Measurements from ENCODE around the gene DNAH17.

The DNAH17 gene

GRCh38 chr17:78572239-78573205, 4.7 kb downstream of the DNAH17 start:
- DNase-seq (ENCODE audit: low spot score), result peak; percentile 76

- DNase-seq (ENCODE audit: low spot score), result no peak
These were observed 5.9 kb downstream of the DNAH17 start for GRCh38 chr17:78571329-78571728.

GRCh38 chr17:78568494-78569115, 8.6 kb downstream of the DNAH17 start:
- DNase-seq (ENCODE audit: low spot score), result no peak

GRCh38 chr17:78567991-78568390, 9.2 kb downstream of the DNAH17 start:
- DNase-seq (ENCODE audit: low spot score), result no peak

- no peak for DNase-seq (ENCODE audit: low spot score)
These were observed 10.2 kb downstream of the DNAH17 start for GRCh38 chr17:78566947-78567346.

- no peak for DNase-seq (ENCODE audit: low spot score)
These were observed 13.7 kb downstream of the DNAH17 start for GRCh38 chr17:78563189-78564145.

- no peak for DNase-seq (ENCODE audit: low spot score)
These were observed 14.5 kb downstream of the DNAH17 start for GRCh38 chr17:78562734-78563133.

- no peak for DNase-seq (ENCODE audit: low spot score)
These were observed 16.0 kb downstream of the DNAH17 start for GRCh38 chr17:78561166-78561565.

GRCh38 chr17:78560731-78561130, 16.5 kb downstream of the DNAH17 start:
- no peak for DNase-seq (ENCODE audit: low spot score)

GRCh38 chr17:78559749-78560368, 17.3 kb downstream of the DNAH17 start:
- DNase-seq (ENCODE audit: low spot score), result no peak

- no peak for DNase-seq (ENCODE audit: low spot score)
These were observed 18.2 kb downstream of the DNAH17 start for GRCh38 chr17:78558989-78559388.

GRCh38 chr17:78558181-78558850, 18.9 kb downstream of the DNAH17 start:
- DNase-seq (ENCODE audit: low spot score), result no peak

- no peak for DNase-seq (ENCODE audit: low spot score)
These were observed 19.6 kb downstream of the DNAH17 start for GRCh38 chr17:78557598-78558039.

- no peak for DNase-seq (ENCODE audit: low spot score)
These were observed 20.4 kb downstream of the DNAH17 start for GRCh38 chr17:78556812-78557211.

GRCh38 chr17:78555746-78556401, 21.3 kb downstream of the DNAH17 start:
- DNase-seq (ENCODE audit: low spot score), result no peak

GRCh38 chr17:78550464-78550863, 26.7 kb downstream of the DNAH17 start:
- DNase-seq (ENCODE audit: low spot score), result no peak

GRCh38 chr17:78548725-78549124, 28.5 kb downstream of the DNAH17 start:
- no peak for DNase-seq (ENCODE audit: low spot score)

GRCh38 chr17:78547035-78547434, 30.2 kb downstream of the DNAH17 start:
- no peak for DNase-seq (ENCODE audit: low spot score)

GRCh38 chr17:78546476-78546875, 30.7 kb downstream of the DNAH17 start:
- no peak for DNase-seq (ENCODE audit: low spot score)
